AML-193 (cell line): ENCODE measurements around the gene TUBB4B.

Experiments used
- DNase-seq, 2 experiments: peaks; one replicate each; lab custom pipeline; 2025; lab: John Stamatoyannopoulos, UW

Gene TUBB4B

GRCh38 chr9:137225699-137226331, 15.3 kb upstream of the TUBB4B start:
- no peak for DNase-seq

- no peak for DNase-seq
These were observed 14.6 kb upstream of the TUBB4B start for GRCh38 chr9:137226338-137227053.

- peak; percentile 59 to 62 for DNase-seq
These were observed 13.8 kb upstream of the TUBB4B start, which contains the start of gene RNF224 for GRCh38 chr9:137227054-137227852. Gene RNF224, plus strand, starts transcription at chr9:137227502. Its CDS starts 834 bp downstream, at chr9:137228336.

GRCh38 chr9:137227853-137228505, 13.1 kb upstream of the TUBB4B start:
- DNase-seq, result no peak

GRCh38 chr9:137228506-137228967, 12.6 kb upstream of the TUBB4B start:
- no peak for DNase-seq

GRCh38 chr9:137228968-137229896, 11.9 kb upstream of the TUBB4B start:
- DNase-seq, result no peak

- DNase-seq, result no peak
These were observed 11.0 kb upstream of the TUBB4B start for GRCh38 chr9:137229903-137230704.

GRCh38 chr9:137230705-137231371, 10.2 kb upstream of the TUBB4B start, which contains the start of gene SLC34A3:
Gene SLC34A3, plus strand, starts transcription at chr9:137230901. Its CDS starts 802 bp downstream, at chr9:137231703.
- DNase-seq, result no peak

- no peak for DNase-seq
These were observed 9.6 kb upstream of the TUBB4B start for GRCh38 chr9:137231372-137232039.

GRCh38 chr9:137232101-137232500, 9.0 kb upstream of the TUBB4B start:
- DNase-seq, result no peak

- no peak for DNase-seq
These were observed 8.6 kb upstream of the TUBB4B start for GRCh38 chr9:137232510-137232909.

- no peak for DNase-seq
These were observed 7.7 kb upstream of the TUBB4B start for GRCh38 chr9:137233143-137233980.

GRCh38 chr9:137234055-137234697, 6.9 kb upstream of the TUBB4B start:
- DNase-seq, result no peak

- no peak for DNase-seq
These were observed 6.2 kb upstream of the TUBB4B start for GRCh38 chr9:137234758-137235423.

- DNase-seq, result no peak
These were observed 5.5 kb upstream of the TUBB4B start for GRCh38 chr9:137235424-137236237.
